Bone marrow (tissue), 2 donors: ENCODE results near the gene GPR63.

Experiments used
- DNase-seq, 2 donors: peaks; one replicate each; lab custom pipeline; 2025; lab: John Stamatoyannopoulos, UW

GPR63 gene

GRCh38 chr6:96816301-96816817, 20.9 kb downstream of the GPR63 start:
- no peak for DNase-seq

DNA sequence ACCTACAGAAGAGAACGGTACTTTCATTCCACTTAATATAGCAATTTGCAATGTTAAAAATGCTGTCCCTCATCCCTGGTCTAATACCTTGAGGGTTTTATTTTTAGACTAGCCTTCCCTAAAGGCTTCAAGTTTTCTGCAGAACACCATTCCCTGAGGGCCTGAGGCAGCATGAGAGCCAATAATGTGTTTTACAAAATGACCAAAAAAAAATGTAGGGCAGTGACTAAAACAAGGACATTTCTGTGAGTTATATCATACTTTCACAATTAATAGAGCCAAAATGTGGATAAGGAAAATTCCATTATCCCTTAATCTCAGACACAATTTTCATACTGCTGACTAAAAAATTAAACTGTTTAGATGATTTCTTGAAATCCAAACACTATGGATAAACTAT, 22.7 kb downstream of the GPR63 start:
- DNase-seq, result no peak

DNA sequence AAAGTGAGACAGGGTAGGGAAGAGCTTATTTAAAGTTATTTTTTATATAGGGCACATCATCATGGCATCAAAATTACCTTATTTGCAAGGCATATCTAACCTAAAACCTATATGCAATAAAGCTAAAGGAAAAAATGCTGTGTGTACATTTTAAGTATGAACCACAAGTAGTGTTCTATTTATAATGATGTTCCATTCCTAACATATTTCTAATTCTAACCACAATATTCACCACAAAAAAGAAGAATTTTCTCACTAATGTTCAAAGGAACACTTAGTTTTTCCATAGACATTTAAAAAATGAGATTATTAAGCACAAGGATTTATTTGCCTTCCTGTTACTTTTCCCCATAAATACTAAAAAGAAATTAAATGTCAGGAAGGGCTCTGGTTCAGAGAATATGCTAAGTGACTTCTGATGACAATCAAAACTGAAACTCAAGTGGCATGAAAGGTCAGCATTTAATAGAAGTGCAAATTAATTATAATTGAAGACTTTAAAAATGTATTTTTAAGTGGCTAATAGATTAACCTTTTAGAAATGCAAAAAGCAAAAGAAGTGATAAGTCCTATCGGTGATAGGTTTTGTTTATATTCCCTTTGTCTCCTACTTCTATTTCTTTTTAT, 25.1 kb downstream of the GPR63 start:
- DNase-seq, result no peak

GRCh38 chr6:96811670-96812069, 25.6 kb downstream of the GPR63 start:
- DNase-seq, result no peak

DNA sequence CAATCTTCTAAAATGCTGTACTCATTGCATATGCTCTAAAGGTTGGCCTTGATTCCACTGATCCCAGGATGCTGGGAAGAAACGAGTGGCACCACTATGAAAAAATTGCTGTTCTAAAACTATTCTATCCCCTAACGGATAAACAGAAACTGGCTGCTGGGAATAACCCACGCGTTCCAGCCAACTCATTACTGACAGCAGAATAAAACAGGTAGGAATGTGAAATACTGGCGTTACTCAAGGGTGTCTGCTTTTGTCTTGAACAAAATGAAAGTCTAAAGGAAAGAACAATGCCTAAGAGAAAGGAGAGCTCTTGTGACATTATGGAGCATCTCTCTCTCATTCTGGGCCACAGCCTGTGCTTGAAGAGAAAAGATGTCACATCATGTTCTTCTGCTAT, 26.1 kb downstream of the GPR63 start:
- DNase-seq, result no peak

DNA sequence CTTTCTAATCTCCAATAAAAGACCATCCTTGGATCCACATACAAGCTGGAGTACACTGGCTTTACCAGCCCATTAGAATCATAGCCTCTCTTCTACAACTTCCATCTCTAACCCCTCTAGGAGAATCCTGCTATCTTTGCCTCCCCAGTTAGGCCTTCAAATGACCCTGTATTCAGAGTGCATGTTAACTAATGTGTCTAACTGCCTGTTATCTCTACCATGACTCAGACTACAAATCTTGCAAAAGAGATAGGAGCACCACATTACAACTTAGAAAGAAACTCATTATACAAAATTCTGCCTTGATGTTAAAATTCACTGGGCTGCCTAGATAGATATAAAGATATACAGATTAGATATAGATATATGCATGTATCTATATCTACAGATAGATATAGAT, 28.2 kb downstream of the GPR63 start:
- no peak for DNase-seq

- DNase-seq, result no peak
Measured at GRCh38 chr6:96803106-96803481, 34.2 kb downstream of the GPR63 start.

GRCh38 chr6:96795481-96795880, 41.8 kb downstream of the GPR63 start:
- DNase-seq, result no peak

DNA sequence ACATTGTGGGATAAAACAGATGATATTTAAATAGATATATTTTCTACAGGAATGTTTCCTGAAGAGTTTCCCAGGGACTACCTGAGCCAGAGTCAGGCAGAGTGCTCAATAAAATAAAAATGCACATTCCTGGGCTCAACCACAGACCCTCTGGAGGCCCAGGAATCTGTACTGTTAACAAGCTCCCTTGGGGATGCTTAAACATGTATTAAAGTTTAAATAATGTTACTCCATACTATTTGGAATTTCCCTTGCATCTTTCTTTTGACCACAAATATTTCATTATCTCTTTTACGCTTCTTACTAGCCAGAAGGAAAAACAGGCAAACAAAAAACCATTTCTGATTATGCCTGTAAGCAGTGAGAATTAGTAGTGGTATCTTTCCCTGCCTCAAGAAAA, 42.3 kb downstream of the GPR63 start:
- no peak for DNase-seq

DNA sequence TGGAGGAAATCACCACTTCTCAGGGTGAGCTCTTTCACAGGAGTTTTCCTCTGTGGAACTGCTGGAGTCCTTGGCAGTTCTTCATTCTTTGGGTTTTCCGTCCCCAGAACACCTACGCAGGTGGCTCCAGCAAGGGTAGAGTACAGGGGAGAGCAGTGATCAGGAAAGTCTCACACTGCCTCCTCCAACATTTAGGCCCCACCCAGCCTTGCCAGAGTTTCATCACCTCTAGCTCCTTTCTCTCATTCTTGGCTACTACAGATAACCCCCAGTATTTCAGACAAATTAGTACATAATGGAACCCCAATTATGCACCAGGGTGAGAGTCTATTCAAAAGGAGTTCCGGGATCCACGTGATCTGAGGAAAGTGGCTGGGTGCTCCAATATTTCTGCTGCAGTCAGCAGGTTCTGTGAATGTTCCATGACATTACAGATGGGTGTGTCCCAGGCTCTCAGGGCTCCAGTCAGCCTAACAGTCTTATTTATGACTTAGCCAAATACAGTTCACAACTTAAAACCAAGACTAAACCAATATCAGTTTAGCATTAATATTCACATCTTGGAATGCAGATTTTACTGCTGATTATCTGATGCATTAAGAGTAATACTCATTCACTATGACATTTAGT, 44.6 kb downstream of the GPR63 start:
- no peak for DNase-seq

- no peak for DNase-seq
Measured at GRCh38 chr6:96789871-96790270, 47.4 kb downstream of the GPR63 start.

GRCh38 chr6:96787846-96788580, 49.3 kb downstream of the GPR63 start:
- no peak for DNase-seq

DNA sequence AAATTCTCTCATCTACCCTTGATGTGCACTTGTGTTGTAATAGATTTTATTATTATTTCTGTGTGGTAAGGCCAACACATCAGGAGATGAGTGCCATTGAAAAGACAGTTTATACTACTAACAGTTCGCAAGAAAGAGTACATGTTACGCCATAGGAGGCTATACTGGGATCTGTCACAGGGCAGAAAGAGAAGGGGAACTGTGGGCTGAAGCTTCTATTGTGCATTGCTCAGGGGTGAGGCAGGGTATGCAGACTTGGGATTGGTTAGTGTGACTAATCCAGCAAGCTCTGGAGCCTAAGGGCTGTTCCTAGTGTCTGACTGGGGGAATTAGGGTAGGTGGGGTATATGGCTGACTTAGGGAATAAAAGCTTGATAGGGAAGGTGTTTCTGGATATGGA, 50.9 kb downstream of the GPR63 start:
- no peak for DNase-seq

- no peak for DNase-seq
Measured at GRCh38 chr6:96784650-96785049, 52.6 kb downstream of the GPR63 start.

DNA sequence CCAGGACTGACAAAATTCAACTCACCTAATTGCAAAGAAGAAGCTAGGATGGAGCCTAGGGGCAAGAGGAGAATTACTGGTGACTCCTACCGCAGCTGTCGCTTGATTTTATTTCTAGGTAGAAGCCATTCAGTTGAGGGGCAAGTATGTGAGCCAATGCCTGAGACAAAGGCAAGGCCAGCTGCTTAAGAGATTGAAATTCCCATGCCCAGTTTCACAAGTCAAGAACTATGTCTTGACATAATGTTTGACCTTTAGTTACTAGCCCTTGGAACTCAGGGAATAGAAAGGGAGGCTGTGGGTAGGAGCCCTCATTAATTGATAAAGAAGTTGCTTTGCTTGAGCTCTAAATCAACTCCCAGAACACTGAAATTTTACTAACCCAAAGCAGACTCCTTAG, 54.0 kb downstream of the GPR63 start:
- DNase-seq, result no peak

DNA sequence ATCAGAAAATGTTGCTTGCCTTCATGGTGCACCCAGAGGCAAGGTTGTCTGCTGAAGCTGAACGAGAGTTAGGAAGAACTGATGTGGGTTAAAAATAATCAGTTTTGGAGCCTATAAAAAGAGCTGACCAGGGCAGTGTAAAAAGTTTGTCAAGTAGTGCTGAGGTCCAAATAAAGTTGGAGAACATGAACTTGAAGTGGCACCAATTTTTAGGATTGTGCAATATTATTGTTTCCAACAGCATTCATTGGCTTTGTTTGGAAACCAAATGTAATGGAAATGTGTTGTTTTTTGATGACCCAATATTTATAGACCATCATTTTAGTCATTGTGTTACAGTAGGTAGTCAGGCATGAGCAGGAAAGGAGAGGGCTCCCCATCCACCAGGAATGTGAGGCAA, 55.7 kb downstream of the GPR63 start:
- no peak for DNase-seq

GRCh38 chr6:96777113-96777512, 60.2 kb downstream of the GPR63 start:
- DNase-seq, result no peak

DNA sequence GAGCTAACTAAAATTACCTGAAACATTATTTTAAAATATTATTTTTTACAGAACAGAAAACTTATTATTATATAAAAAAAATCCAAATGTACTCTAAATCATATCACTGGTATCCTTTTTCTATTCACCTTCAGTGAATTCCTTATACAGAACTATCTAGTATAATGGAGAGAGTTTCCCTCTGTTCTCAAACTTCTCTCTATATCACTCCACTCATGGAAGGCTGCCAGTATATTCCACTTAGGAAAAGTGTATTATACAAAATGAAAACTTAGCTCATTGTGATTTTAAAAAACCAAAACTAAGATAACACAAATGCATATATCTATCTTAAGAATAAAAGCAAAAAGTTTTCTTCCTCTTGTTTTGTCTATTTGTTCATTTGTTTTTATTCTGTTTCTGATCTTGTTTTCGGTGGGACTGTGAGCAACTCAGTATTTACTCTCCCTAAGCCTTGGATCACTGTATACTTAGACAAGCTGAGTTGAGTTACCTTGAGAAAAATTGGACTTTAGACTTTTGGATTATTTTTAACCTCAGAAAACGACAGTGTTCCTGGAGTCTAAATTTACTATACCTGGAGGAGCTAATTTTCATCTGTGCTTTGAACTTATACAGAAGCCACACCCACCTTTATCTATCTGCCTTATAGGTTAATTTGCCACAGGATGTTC, 61.4 kb downstream of the GPR63 start:
- no peak for DNase-seq

DNA sequence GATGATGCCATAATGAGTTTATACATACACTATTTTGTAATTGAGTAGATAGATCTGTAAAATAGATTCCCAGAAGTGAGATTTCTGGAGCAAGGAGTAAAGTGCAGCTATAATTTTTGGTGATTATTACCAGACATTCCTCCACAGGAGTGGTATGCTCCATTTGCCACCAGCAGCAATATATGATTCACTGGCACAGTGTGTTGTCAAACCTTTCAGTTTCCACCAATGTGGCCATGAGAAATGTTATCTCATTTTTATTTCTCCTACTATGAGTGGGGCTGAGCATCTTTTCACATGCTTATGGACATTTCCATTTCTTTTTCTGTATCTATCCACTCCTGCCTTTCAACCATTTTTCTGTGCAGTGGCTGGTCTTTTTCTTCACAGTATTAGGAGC, 70.5 kb downstream of the GPR63 start:
- DNase-seq, result no peak

DNA sequence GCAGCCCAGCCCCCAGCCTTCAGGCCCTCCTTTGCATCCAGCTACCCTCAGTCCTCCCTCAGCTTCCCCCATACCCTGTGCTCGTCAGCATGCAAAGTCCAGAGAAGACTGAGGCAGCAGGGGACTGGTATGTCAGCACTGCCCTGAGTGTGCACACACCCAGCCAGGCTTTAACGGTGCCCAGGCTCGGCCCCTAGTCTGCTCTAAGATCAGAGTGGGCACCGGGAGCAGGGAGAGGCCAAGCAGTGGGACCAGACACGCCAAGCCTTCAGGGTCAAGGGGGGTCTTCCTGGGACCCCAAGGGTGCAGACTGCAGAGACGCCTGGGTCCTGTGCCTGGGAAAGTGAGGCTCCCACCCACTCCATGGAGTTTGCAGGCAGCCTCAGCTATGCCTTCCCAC, 74.7 kb downstream of the GPR63 start:
- no peak for DNase-seq

DNA sequence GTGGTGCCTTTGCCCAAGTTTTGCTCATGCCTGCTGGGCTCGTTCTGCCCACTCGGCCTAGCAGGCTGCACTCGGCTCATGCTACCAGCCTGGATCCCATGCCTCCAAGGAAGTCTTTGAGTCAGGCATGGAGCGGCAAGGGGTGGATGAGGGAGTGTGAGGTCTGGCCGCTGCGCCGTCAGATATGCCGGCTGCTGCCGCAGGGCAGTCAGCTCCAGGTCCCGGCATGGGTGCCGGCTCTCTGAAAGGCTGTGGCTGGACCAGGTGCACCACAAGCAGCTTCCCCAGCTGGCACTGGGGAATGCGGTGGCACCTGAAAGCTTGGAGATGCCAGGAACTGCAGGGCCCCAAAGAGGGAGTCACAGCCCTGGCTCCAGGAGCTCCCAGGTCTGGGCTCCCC, 75.5 kb downstream of the GPR63 start:
- no peak for DNase-seq

- DNase-seq, result no peak
Measured at GRCh38 chr6:96760153-96760687, 77.1 kb downstream of the GPR63 start.

GRCh38 chr6:96755096-96755495, 82.2 kb downstream of the GPR63 start:
- no peak for DNase-seq
